ENCODE results near the gene GRIK3. TPM values are rescaled to one million over a fixed set of nuclear protein-coding genes. Genes with fewer than 3 reads are reported as not detected.

GRIK3 gene
- total RNA-seq, 3 donors from 2014 or later (not counting 1 experiment from before 2014, with no cell fraction given), result not detected

DNA sequence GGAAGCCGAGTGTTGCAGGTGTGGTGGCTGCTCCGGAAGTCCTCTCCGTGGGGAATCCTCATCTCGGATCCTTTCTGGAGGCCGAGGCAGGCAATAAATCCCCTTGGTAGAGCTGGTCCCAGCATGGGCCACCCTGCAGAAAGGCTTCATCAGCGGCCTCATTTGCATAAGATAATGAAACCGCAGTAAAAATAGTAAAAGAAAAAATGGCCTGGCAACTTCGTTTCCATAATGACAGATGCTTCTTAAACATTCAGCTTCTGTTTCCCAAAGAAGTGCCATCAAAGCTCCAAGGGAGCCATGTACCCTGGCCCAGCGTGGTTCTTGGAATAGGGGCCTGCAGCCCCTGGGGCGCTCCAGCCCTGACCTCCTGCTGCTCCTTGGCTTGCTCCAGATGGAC is 244.1 kb downstream of the GRIK3 start:
- peaks cover 0 to 3% of the 10 kb centered on the region in 2 donors for H3K27me3 Mint-ChIP-seq (ENCODE audit: low read depth in 2 of 2)
- ATAC-seq (no peak), DNase-seq (no peak)
- no peak overlapping the region for H3K4me3 Mint-ChIP-seq
- no peaks in the 10 kb centered on the region for H3K36me3 Mint-ChIP-seq
- no peak overlapping the region for H3K27ac Mint-ChIP-seq
- no peaks in the 10 kb centered on the region for H3K9me3 Mint-ChIP-seq
- Histone ChIP-seq H3K27me3 (ENCODE audit: control insufficient read depth, insufficient read depth, low read length) (no peaks in the 10 kb centered on the region), H3K4me3 (ENCODE audit: low read length) (no peak overlapping the region), H3K4me1 (ENCODE audit: control insufficient read depth, insufficient read depth, low read length) (no peaks in the 10 kb centered on the region), H3K36me3 (ENCODE audit: control insufficient read depth, insufficient read depth, low read length) (no peaks in the 10 kb centered on the region), H3K27ac (ENCODE audit: low read length) (no peak overlapping the region), H3K9me3 (ENCODE audit: control insufficient read depth, insufficient read depth, low read length) (no peaks in the 10 kb centered on the region)
- no peaks in the 10 kb centered on the region for H3K4me1 Mint-ChIP-seq
- 66% methylated on average over 10 of the region's 10 CpGs for WGBS (ENCODE audit: insufficient coverage)
- TF ChIP-seq, protein P1, sequence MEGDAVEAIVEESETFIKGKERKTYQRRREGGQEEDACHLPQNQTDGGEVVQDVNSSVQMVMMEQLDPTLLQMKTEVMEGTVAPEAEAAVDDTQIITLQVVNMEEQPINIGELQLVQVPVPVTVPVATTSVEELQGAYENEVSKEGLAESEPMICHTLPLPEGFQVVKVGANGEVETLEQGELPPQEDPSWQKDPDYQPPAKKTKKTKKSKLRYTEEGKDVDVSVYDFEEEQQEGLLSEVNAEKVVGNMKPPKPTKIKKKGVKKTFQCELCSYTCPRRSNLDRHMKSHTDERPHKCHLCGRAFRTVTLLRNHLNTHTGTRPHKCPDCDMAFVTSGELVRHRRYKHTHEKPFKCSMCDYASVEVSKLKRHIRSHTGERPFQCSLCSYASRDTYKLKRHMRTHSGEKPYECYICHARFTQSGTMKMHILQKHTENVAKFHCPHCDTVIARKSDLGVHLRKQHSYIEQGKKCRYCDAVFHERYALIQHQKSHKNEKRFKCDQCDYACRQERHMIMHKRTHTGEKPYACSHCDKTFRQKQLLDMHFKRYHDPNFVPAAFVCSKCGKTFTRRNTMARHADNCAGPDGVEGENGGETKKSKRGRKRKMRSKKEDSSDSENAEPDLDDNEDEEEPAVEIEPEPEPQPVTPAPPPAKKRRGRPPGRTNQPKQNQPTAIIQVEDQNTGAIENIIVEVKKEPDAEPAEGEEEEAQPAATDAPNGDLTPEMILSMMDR (IDR thresholded peaks at IDR 0.05), result no peak
- intact Hi-C loops (cut with micrococcal nuclease), result no loop called here

DNA sequence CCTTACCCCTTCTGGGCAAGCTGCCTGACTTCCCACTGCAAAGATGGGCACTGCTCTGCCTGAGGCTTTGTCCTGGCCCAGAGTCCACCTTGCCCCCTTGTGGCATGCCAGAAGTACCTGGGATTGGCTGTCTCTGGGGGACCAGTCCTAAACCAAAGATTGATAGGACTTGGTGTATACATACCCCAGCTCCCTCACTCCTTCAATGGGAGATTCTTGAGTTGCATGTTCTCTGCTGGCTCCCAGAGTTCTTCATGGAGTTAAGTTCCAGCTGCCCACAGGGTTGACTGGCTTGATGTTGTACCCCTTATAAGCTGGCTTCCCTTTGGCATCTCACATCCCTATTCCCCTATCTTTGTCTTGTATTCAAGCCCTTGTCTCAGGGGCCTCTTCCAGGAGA is 244.8 kb downstream of the GRIK3 start:
- no peak overlapping the region for H3K27ac ChIP-seq (ENCODE audit: low read length)
- H3K4me3 Mint-ChIP-seq, result no peak overlapping the region
- no peaks in the 10 kb centered on the region for H3K4me1 ChIP-seq (ENCODE audit: control insufficient read depth, insufficient read depth, low read length)
- no peak for DNase-seq
- H3K36me3 Mint-ChIP-seq, result no peaks in the 10 kb centered on the region
- TF ChIP-seq, protein P1 (IDR thresholded peaks at IDR 0.05), result no peak
- H3K27ac Mint-ChIP-seq, result no peak overlapping the region
- no peaks in the 10 kb centered on the region for H3K36me3 ChIP-seq (ENCODE audit: control insufficient read depth, insufficient read depth, low read length)
- no peak overlapping the region for H3K4me3 ChIP-seq (ENCODE audit: low read length)
- H3K9me3 ChIP-seq (ENCODE audit: control insufficient read depth, insufficient read depth, low read length), result no peaks in the 10 kb centered on the region
- no peaks in the 10 kb centered on the region for H3K9me3 Mint-ChIP-seq
- peaks cover 0 to 3% of the 10 kb centered on the region in 2 donors for H3K27me3 Mint-ChIP-seq (ENCODE audit: low read depth in 2 of 2)
- no peaks in the 10 kb centered on the region for H3K4me1 Mint-ChIP-seq
- H3K27me3 ChIP-seq (ENCODE audit: control insufficient read depth, insufficient read depth, low read length), result no peaks in the 10 kb centered on the region
- intact Hi-C loops (cut with micrococcal nuclease), result no loop called here
- ATAC-seq, result no peak

DNA sequence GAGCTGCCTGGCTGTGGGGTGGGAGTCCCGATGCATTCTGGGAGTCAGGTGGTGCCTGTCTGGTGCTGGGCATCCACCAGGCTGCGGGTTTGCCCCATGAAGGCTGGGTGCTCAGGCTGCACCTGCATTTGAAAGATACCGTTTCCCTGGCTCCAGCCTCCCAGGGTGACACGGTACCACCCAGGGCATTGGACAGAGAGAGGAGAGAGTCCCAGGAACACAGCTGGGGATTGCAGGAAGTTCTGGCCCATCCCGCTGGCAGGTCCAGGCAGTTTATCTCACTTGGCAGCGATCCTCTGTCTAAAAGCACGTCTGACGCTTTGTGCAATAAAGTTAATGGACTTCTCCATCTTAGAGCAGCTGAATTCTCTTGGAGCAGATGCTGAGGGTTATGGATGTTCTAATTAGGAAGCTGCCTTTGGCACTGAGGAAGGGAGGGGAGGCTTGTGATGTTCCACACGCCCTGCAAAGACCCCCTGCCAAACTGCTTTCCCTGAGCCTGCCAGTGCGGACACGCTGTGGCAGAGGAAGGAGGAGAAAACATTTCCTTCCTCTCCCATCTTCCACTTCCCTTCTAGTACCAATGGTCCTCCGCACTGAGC is 246.9 kb downstream of the GRIK3 start:
- Mint-ChIP-seq H3K27ac (no peak overlapping the region), H3K9me3 (no peaks in the 10 kb centered on the region), H3K4me1 (no peaks in the 10 kb centered on the region), H3K36me3 (no peaks in the 10 kb centered on the region), H3K4me3 (no peak overlapping the region), H3K27me3 (ENCODE audit: low read depth in 2 of 2) (peaks cover 3 to 6% of the 10 kb centered on the region in 2 donors)
- TF ChIP-seq, protein P1 (IDR thresholded peaks at IDR 0.05), result no peak
- Histone ChIP-seq H3K9me3 (ENCODE audit: control insufficient read depth, insufficient read depth, low read length) (no peaks in the 10 kb centered on the region), H3K4me3 (ENCODE audit: low read length) (no peak overlapping the region), H3K36me3 (ENCODE audit: control insufficient read depth, insufficient read depth, low read length) (no peaks in the 10 kb centered on the region), H3K4me1 (ENCODE audit: control insufficient read depth, insufficient read depth, low read length) (no peaks in the 10 kb centered on the region), H3K27ac (ENCODE audit: low read length) (no peak overlapping the region), H3K27me3 (ENCODE audit: control insufficient read depth, insufficient read depth, low read length) (no peaks in the 10 kb centered on the region)
- WGBS (ENCODE audit: insufficient coverage), result 63% methylated on average over 9 of the region's 12 CpGs
- ATAC-seq, result no peak
- no peak for DNase-seq
- intact Hi-C loops (cut with micrococcal nuclease), result no loop called here

DNA sequence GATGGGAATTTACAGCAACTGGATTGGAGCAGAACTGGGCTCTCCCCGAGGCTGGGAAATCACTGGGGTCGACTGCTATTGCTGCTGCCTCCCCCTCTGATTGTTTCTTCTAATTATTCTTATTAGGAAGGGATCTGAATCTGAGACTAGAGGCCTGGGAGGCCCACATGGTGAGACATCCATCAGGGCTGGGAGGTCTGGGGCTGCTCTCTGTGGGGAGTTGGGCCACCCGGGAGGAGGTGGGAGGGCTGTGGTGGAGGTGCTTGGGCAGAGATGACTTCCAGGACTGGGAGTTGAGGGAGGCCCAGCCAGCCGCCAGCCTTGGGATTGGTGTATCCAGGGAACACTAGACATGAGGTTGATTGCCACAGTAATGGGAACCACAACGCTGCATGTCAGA is 247.9 kb downstream of the GRIK3 start:
- Mint-ChIP-seq H3K4me1 (no peaks in the 10 kb centered on the region), H3K36me3 (no peaks in the 10 kb centered on the region), H3K4me3 (no peak overlapping the region), H3K9me3 (no peaks in the 10 kb centered on the region), H3K27me3 (ENCODE audit: low read depth in 2 of 2) (peaks cover 0 to 6% of the 10 kb centered on the region in 2 donors), H3K27ac (no peak overlapping the region)
- TF ChIP-seq, protein P1 (IDR thresholded peaks at IDR 0.05), result no peak
- intact Hi-C loops (cut with micrococcal nuclease), result no loop called here
- H3K27me3 ChIP-seq (ENCODE audit: control insufficient read depth, insufficient read depth, low read length), result no peaks in the 10 kb centered on the region
- ATAC-seq, result no peak
- no peaks in the 10 kb centered on the region for H3K36me3 ChIP-seq (ENCODE audit: control insufficient read depth, insufficient read depth, low read length)
- H3K27ac ChIP-seq (ENCODE audit: low read length), result no peak overlapping the region
- no peaks in the 10 kb centered on the region for H3K9me3 ChIP-seq (ENCODE audit: control insufficient read depth, insufficient read depth, low read length)
- DNase-seq, result no peak
- WGBS (ENCODE audit: insufficient coverage), result 76% methylated on average over 5 of the region's 5 CpGs
- H3K4me3 ChIP-seq (ENCODE audit: low read length), result no peak overlapping the region
- no peaks in the 10 kb centered on the region for H3K4me1 ChIP-seq (ENCODE audit: control insufficient read depth, insufficient read depth, low read length)
